K562 (cell line): ENCODE measurements around the gene MAP3K12. TPM values are rescaled to one million over a fixed set of nuclear protein-coding genes. Genes with fewer than 3 reads are reported as not detected.
A peak's percentile ranks its signal among the peaks of the same experiment; 100 is the strongest.

Source experiments
- ATAC-seq: fragments of 200-7000 bp; cut with Tn5 transposase; 3 replicates; pipeline ENCODE4 v1.9.1; 2020; ENCODE audit warnings: moderate library complexity
- BruUV-seq: library from RNA; stranded (reverse); fragments of 400-500 nt; replicated peaks from 2 replicates; lab custom pipeline; 2021; lab: Mats Ljungman, UMichigan
- CTCF ChIA-PET: fragments of 300-600 bp; formaldehyde crosslinking; extraction: SDS; loops from one replicate; lab custom pipeline; 2021; ENCODE audit warnings: low intra/inter-chr PET ratio; lab: Yijun Ruan, JAX
- POLR2A ChIA-PET: fragments of 300-600, 350-650 bp; sonication (Branson Sonifier 250); formaldehyde crosslinking; extraction: SDS; loops from one replicate; lab custom pipeline; 2021; ENCODE audit warnings: antibody characterized with exemption, inconsistent platforms; lab: Yijun Ruan, JAX
- DNase-seq, 4 experiments: peaks; one replicate each; pipeline versions ENCODE4 v3.0.0 to v3.0.0-alpha.2; 2011 to 2018; ENCODE audit warnings: low spot score in 3 of 4, mixed read lengths in 3 of 4; ENCODE audit errors: extremely low read depth in 1 of 4
- FAIRE-seq: peaks from 2 replicates; lab custom pipeline; 2011; peaks lifted over from hg19 to GRCh38; lab: Jason Lieb, UNC
- H2AFZ ChIP-seq: 2 replicates; pipeline ENCODE4 v1.6.0; 2011; ENCODE audit warnings: low read depth, low read length, control low read depth, inconsistent platforms
- H3K27ac ChIP-seq: fragments of 200-600 bp; 3 replicates; pipeline ENCODE4 v1.8.0; 2011; ENCODE audit warnings: low read depth, mild to moderate bottlenecking, control low read depth, inconsistent platforms, low read length, moderate library complexity, mixed read lengths; ENCODE audit errors: extremely low read depth
- H3K27me3 ChIP-seq, 2 experiments: fragments of 300-600 bp in 1 of 2; 2 replicates in 1 of 2; 3 replicates in 1 of 2; pipeline versions ENCODE4 v1.6.0 to v1.8.0; 2011; ENCODE audit warnings: inconsistent platforms in 2 of 2, low read length in 2 of 2, mild to moderate bottlenecking in 1 of 2, mixed read lengths in 1 of 2, moderate library complexity in 1 of 2; ENCODE audit not compliant: control insufficient read depth in 2 of 2, insufficient read depth in 2 of 2
- H3K36me3 ChIP-seq: fragments of 300-600 bp; 3 replicates; pipeline ENCODE4 v1.8.0; 2011; ENCODE audit warnings: mild to moderate bottlenecking, low read length, inconsistent platforms; ENCODE audit not compliant: control insufficient read depth, insufficient read depth
- H3K4me1 ChIP-seq, 2 experiments: fragments of 200-600 bp in 1 of 2; replicated peaks in 1 of 2; 2 replicates in 1 of 2; 3 replicates in 1 of 2; pipeline versions ENCODE4 v1.5.1 to v1.8.0; 2011; ENCODE audit warnings: inconsistent platforms in 2 of 2, low read length in 2 of 2, mild to moderate bottlenecking in 1 of 2, mixed read lengths in 1 of 2, moderate library complexity in 1 of 2; ENCODE audit not compliant: control insufficient read depth in 2 of 2, insufficient read depth in 2 of 2
- H3K4me2 ChIP-seq: 2 replicates; pipeline ENCODE4 v1.6.1; 2011; ENCODE audit warnings: low read length, control low read depth, inconsistent platforms, mixed read lengths; ENCODE audit not compliant: insufficient read depth
- H3K4me3 ChIP-seq: fragments of 200-600 bp; sonication (generic), shearing (Covaris generic); 2 replicates; pipeline ENCODE4 v1.5.1; 2016; ENCODE audit warnings: control low read depth, inconsistent platforms
- H3K79me2 ChIP-seq: fragments of 200-600 bp; 3 replicates; pipeline ENCODE4 v1.8.0; 2011; ENCODE audit warnings: low read length, inconsistent platforms; ENCODE audit not compliant: control insufficient read depth, insufficient read depth
- H3K9ac ChIP-seq, 2 experiments: 2 replicates each; pipeline versions ENCODE4 v1.6.0 to v1.6.1; 2011; ENCODE audit warnings: low read depth in 2 of 2, low read length in 2 of 2, control low read depth in 1 of 2, inconsistent platforms in 1 of 2, mild to moderate bottlenecking in 1 of 2, mixed read lengths in 1 of 2; ENCODE audit not compliant: insufficient read depth in 1 of 2
- H3K9me1 ChIP-seq: one replicate; pipeline ENCODE4 v1.6.0; 2011; ENCODE audit warnings: inconsistent platforms, mild to moderate bottlenecking, low read length, moderate library complexity; ENCODE audit not compliant: control insufficient read depth, insufficient read depth
- H3K9me3 ChIP-seq: replicated peaks from 2 replicates; pipeline ENCODE4 v1.5.1; 2011; ENCODE audit warnings: low read depth, low read length, inconsistent platforms; ENCODE audit not compliant: control insufficient read depth, insufficient read depth
- H4K20me1 ChIP-seq: replicated peaks from 2 replicates; pipeline ENCODE4 v1.6.1; 2011; ENCODE audit warnings: low read length, inconsistent platforms, mixed read lengths; ENCODE audit not compliant: control insufficient read depth, insufficient read depth
- POLR2A ChIP-seq: fragments of 450-650 bp; conservative IDR thresholded peaks from 2 replicates; pipeline ENCODE4 v1.6.1; 2016
- POLR2G ChIP-seq: fragments of 200-400 bp; formaldehyde crosslinking; IDR thresholded peaks from 2 replicates; pipeline ENCODE4 v1.6.1; 2017; ENCODE audit warnings: low read depth, mild to moderate bottlenecking, antibody characterized with exemption, low read length, moderate library complexity
- RBFOX2 ChIP-seq: fragments of 200-400 bp; formaldehyde crosslinking; IDR thresholded peaks from 2 replicates; pipeline ENCODE4 v1.6.1; 2017; ENCODE audit warnings: low read depth, mild to moderate bottlenecking, low read length, moderate library complexity
- SRSF1 ChIP-seq: fragments of 200-400 bp; formaldehyde crosslinking; IDR thresholded peaks from 2 replicates; pipeline ENCODE4 v1.6.1; 2017; ENCODE audit warnings: mild to moderate bottlenecking, low read depth, low read length, moderate library complexity
- SUPT5H ChIP-seq: fragments of 450-650 bp; IDR thresholded peaks from 2 replicates; pipeline ENCODE4 v1.6.1; 2016
- WGBS: fragments of 100-300 bp; shearing (Covaris generic); methylation state at CpG from one replicate; pipeline ENCODE4 v1.1.6; 2016; ENCODE audit warnings: low coverage, mixed read lengths; ENCODE audit not compliant: insufficient coverage; ENCODE audit errors: missing lambda C conversion rate; 5-methylcytosine and 5-hydroxymethylcytosine counted together
- in situ Hi-C: fragments of 300-500 bp; cut with MboI; formaldehyde crosslinking; loops from 4 replicates; pipeline ENCODE4 v1.15.0; 2018; ENCODE audit warnings: inconsistent platforms, mixed read lengths
- intact Hi-C: fragments of 100-400 bp; cut with micrococcal nuclease; formaldehyde crosslinking; loops from 2 replicates; pipeline ENCODE4 v1.14.2; 2022
- polyA plus RNA-seq, 8 experiments: library from polyadenylated mRNA; depleted of rRNA in 4 of 8; stranded (reverse) in 5 of 8; unstranded in 3 of 8; fragments of >200 nt; fragmentation: Nextera tagmentation in 2 of 8; fragmentation: Illumina TruSeq in 1 of 8; extraction: Ambion mirVana in 2 of 8; extraction: Trizol in 1 of 8; gene quantifications; 2 replicates each; pipeline versions ENCODE4 v1.2.1 to v1.2.3, GENCODE V29; 2011 to 2014; ENCODE audit warnings: inconsistent platforms in 1 of 8, missing spikeins in 1 of 8
- total RNA-seq, 7 experiments: library from RNA; depleted of rRNA in 6 of 7; stranded (reverse); fragments of >200 nt in 6 of 7; fragmentation: Illumina TruSeq in 2 of 7; extraction: Trizol in 2 of 7; gene quantifications; 2 replicates each; pipeline versions ENCODE4 v1.2.1 to v1.2.3, GENCODE V29; 2011 to 2021; ENCODE audit warnings: low replicate concordance in 1 of 7

The MAP3K12 gene
- total and polyA plus RNA-seq, 9 of the 15 experiments (the other 6 are each of a cell fraction or from before 2014, with no cell fraction given): 0.10 to 2.4 (median 1.6) TPM

DNA sequence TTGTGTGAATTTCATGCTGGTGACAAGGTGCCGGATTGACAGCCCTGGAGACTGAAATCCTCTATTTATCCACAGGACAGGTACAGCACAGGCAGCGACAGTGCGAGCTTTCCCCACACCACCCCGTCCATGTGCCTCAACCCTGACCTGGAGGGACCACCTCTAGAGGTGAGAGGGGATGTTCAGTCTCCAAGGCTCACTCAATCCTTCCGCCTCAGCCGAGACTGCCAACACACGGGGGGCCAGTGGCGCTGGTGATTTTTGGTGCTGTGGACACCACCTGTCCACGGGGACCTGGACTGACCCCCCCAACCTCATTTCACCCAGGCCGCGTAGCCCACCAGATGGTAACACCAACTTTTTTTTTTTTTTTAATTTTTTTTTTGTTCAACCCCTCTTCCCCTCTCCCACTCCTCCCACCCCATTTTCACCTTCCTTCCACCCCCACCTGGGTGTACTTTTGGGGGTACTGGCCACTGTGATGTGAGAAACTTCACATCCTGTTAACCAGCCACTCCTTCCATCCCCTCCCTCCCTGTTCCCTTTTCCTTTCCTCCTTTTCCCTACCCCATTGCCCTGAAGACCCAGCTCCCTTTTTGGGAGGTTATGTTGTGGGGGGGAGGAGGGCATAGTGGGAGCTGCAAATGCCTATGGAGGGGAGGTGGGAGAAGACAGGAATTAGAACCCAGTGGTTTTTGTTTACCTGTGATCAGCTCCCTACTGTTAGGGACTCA, 34.4 kb downstream of the MAP3K12 start:
- H3K9me3 ChIP-seq: no peaks in the 10 kb centered on the region
- no peaks in the 10 kb centered on the region for H3K9me1 ChIP-seq
- peaks cover 25% of the 10 kb centered on the region for H4K20me1 ChIP-seq
- FAIRE-seq (no peak), ATAC-seq (no peak; the same call in 2 of the 3 replicates), DNase-seq (no peak)
- H3K4me2 ChIP-seq: no peak overlapping the region
- no peak overlapping the region for H3K27ac ChIP-seq
- H3K36me3 ChIP-seq: peaks cover 100% of the 10 kb centered on the region
- no peak overlapping the region for H2AFZ ChIP-seq
- TF ChIP-seq SUPT5H (peak; percentile 60), POLR2A (peak; percentile 44; the same call in 1 of the 2 replicates), POLR2G (peak; percentile 56), SRSF1 (no peak), RBFOX2 (peak; percentile 60)
- peak overlapping the region in 1 of 2 experiments; percentile 30; a peak in 1 of 4 replicates for H3K9ac ChIP-seq
- H3K4me3 ChIP-seq: no peak overlapping the region
- ChIA-PET CTCF (interaction anchor here (1.1 kb wide), 1 partner anchor 44 kb away, joined by 3 read pairs; no protein-coding TSS in a partner anchor), POLR2A (interaction anchor here (0.8 to 8.8 kb wide), 11 partner anchors 10 to 124 kb away, joined by 3 to 87 read pairs (median 4); partner anchors contain the start of genes PRR13 and TARBP2)
- 99% methylated on average over 11 of the region's 11 CpGs for WGBS
- H3K79me2 ChIP-seq: peaks cover 86% of the 10 kb centered on the region
- no TSS peak for BruUV-seq
- no peaks in the 10 kb centered on the region for H3K27me3 ChIP-seq
- in situ Hi-C loops (no loop called here), intact Hi-C loops (no loop called here)
- peaks cover 0 to 3% of the 10 kb centered on the region in 2 experiments; a peak in 1 of 5 replicates for H3K4me1 ChIP-seq
